Measurements from ENCODE around the gene GJB3. TPM values are rescaled to one million over a fixed set of nuclear protein-coding genes. Genes with fewer than 3 reads are reported as not detected.
"Not testable (repeated sequence)": the region's sequence is repeated elsewhere in the genome, so short reads cannot be mapped to it uniquely, and the experiment has no call there.

Gene GJB3
- not detected for total RNA-seq

DNA sequence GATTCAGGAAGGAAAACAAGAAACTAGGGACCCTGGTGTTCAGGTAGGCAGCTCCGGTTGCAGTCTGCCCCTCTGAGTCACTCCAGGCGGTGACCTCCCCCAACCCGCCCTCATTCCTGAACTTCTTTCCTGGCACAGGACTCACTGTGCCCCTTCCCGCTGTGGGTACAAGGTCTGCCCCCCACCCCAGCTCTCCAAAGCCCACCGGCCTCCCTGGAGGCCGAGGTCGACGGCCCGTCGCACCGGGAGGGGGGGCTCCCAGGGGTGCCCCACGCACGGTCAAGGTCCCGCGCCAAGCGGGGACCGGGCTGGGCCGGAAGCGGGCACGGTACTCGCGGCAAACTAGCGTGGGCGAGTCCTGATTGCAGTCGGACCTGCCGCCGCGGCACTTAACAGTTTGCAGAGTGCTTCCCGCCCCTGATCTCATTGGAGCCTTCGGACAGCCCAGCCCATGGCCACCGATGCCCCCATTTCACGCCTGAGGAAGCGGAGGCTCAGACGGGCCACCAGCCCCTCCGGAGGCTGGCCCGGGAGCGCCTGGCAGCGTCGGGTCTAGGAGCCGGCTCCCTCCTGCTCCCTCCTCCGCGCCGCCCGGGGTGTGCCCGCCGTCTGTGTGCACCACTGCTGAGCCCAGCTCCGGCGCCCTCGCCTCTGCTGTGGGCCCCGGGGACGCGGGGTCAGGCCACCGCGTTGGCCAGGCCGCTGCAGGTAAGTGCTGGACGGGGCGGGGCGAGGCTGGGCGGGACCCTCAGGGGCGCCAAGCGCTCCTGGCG, at the start of gene GJB3:
Gene GJB3, plus strand, starts transcription at position 144 of the 773 bp plus-strand sequence. CDS start 3,549 bp downstream, outside the sequence.
- H3K4me3 ChIP-seq (ENCODE audit: low read length in 3 of 3) = peak within 1 kb of the TSS in 1 of 3 donors; percentile 26
- H3K36me3 ChIP-seq (ENCODE audit: control insufficient read depth in 3 of 3, insufficient read depth in 3 of 3, low read length in 3 of 3) = no peaks in the 10 kb centered on the region
- H3K9me3 ChIP-seq (ENCODE audit: control insufficient read depth in 3 of 3, low read length in 3 of 3) = no peaks in the 10 kb centered on the region
- peak within 1 kb of the TSS in 1 of 3 donors; percentile 50 for H3K9ac ChIP-seq (ENCODE audit: low read depth in 1 of 3, low read length in 3 of 3)
- peaks cover 37 to 73% (median 61%) of the 10 kb centered on the region in 3 donors for H3K27me3 ChIP-seq (ENCODE audit: control insufficient read depth in 3 of 3, insufficient read depth in 3 of 3, low read length in 3 of 3)
- peaks cover 6 to 8% (median 8%) of the 10 kb centered on the region in 3 donors for H3K4me1 ChIP-seq (ENCODE audit: control insufficient read depth in 3 of 3, insufficient read depth in 3 of 3, low read length in 3 of 3)
- H3K27ac ChIP-seq (ENCODE audit: low read depth, low read length) = no peak within 1 kb of the TSS

DNA sequence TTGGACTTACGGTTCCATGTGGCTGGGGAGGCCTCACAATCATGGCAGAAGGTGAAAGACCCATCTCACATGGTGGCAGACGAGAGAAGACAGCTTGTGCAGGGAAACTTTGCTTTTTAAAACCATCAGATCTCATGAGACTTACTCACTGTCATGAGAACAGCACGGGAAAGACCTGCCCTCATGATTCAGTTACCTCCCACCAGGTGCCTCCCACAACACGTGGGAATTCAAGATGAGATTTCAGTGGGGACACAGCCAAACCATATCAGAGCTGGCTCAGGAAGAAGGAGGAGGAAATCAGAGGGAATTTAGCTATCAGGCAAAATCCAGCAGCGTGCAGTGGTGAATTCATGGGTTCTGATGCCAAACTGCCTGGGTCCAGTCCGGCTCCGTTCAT, 48.2 kb upstream of the GJB3 start:
- H3K27ac ChIP-seq (ENCODE audit: low read depth, low read length); H3K36me3 ChIP-seq (ENCODE audit: control insufficient read depth in 3 of 3, insufficient read depth in 3 of 3, low read length in 3 of 3); H3K9ac ChIP-seq (ENCODE audit: low read depth in 1 of 3, low read length in 3 of 3); H3K9me3 ChIP-seq (ENCODE audit: control insufficient read depth in 3 of 3, low read length in 3 of 3); H3K4me3 ChIP-seq (ENCODE audit: low read length in 3 of 3); H3K4me1 ChIP-seq (ENCODE audit: control insufficient read depth in 3 of 3, insufficient read depth in 3 of 3, low read length in 3 of 3): not testable (repeated sequence)
- peaks cover 5 to 13% (median 10%) of the 10 kb centered on the region in 3 donors for H3K27me3 ChIP-seq (ENCODE audit: control insufficient read depth in 3 of 3, insufficient read depth in 3 of 3, low read length in 3 of 3)

DNA sequence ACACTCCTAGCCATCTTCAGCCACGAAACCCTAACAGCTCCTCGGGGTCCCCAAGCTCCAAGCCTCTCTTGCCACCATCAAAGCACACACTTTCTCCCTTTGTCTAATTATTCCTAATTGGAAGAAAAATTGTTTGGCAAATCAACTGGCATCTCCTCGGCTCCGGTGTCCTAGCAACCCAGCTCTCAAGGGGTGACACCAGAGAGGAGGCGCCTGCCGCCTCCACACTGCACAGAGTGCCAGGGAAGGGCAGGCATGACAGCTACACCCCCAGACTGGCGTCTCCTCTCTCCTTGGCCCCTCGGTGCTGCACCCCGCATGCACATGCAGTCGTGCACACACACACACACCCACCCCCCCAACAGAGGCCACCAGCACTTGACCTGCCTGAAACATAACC, 44.3 kb upstream of the GJB3 start:
- Histone ChIP-seq H3K27ac (ENCODE audit: low read depth, low read length) (no peak overlapping the region), H3K4me1 (ENCODE audit: control insufficient read depth in 3 of 3, insufficient read depth in 3 of 3, low read length in 3 of 3) (no peaks in the 10 kb centered on the region), H3K36me3 (ENCODE audit: control insufficient read depth in 3 of 3, insufficient read depth in 3 of 3, low read length in 3 of 3) (no peaks in the 10 kb centered on the region), H3K9ac (ENCODE audit: low read depth in 1 of 3, low read length in 3 of 3) (no peak overlapping the region), H3K27me3 (ENCODE audit: control insufficient read depth in 3 of 3, insufficient read depth in 3 of 3, low read length in 3 of 3) (peaks cover 0 to 13% (median 4%) of the 10 kb centered on the region in 3 donors), H3K4me3 (ENCODE audit: low read length in 3 of 3) (no peak overlapping the region), H3K9me3 (ENCODE audit: control insufficient read depth in 3 of 3, low read length in 3 of 3) (no peaks in the 10 kb centered on the region)

DNA sequence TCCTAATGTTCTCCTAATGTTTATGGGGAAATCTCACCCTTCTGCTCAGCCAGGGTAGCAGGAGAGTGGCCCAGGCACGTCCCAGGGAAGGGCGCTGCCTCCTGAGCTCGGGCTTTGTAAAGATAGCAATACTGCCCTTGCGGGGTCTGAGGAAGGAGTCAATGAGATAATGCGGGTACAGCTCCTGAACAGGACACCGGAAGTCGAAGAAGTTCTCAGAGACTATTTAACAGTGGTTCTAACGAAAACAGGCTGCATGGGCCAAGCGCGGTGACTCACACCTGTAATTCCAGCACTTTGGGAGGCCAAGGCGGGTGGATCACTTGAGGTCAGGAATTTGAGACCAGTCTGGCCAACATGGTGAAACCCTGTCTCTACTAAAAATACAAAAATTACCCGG, 43.8 kb upstream of the GJB3 start:
- not testable (repeated sequence) for H3K36me3 ChIP-seq (ENCODE audit: control insufficient read depth in 3 of 3, insufficient read depth in 3 of 3, low read length in 3 of 3); H3K4me3 ChIP-seq (ENCODE audit: low read length in 3 of 3); H3K4me1 ChIP-seq (ENCODE audit: control insufficient read depth in 3 of 3, insufficient read depth in 3 of 3, low read length in 3 of 3); H3K9me3 ChIP-seq (ENCODE audit: control insufficient read depth in 3 of 3, low read length in 3 of 3); H3K27ac ChIP-seq (ENCODE audit: low read depth, low read length); H3K9ac ChIP-seq (ENCODE audit: low read depth in 1 of 3, low read length in 3 of 3)
- H3K27me3 ChIP-seq (ENCODE audit: control insufficient read depth in 3 of 3, insufficient read depth in 3 of 3, low read length in 3 of 3) = peaks cover 0 to 19% (median 9%) of the 10 kb centered on the region in 3 donors

DNA sequence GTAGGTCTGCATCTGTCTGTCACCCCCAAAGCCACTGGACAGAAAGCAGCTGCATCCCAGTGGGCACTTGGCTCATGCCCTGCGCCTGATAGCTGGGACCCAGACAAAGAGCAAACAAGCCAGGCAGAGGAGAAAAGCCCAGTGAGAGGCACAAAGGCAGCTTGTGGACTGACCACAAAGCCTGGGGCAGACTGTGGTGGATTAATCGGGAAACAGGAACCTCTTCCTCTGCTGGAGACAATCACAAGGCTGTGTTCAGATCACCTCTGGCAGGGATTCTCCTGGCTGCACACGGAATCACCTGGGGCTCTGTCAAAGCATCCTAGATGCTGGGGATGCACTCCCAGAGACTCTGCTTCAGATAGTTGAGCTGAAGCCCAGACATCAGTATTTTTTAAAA, 41.4 kb upstream of the GJB3 start:
- Histone ChIP-seq H3K9ac (ENCODE audit: low read depth in 1 of 3, low read length in 3 of 3) (no peak overlapping the region), H3K27ac (ENCODE audit: low read depth, low read length) (no peak overlapping the region), H3K27me3 (ENCODE audit: control insufficient read depth in 3 of 3, insufficient read depth in 3 of 3, low read length in 3 of 3) (peaks cover 0 to 22% (median 11%) of the 10 kb centered on the region in 3 donors), H3K9me3 (ENCODE audit: control insufficient read depth in 3 of 3, low read length in 3 of 3) (no peaks in the 10 kb centered on the region), H3K4me1 (ENCODE audit: control insufficient read depth in 3 of 3, insufficient read depth in 3 of 3, low read length in 3 of 3) (peaks cover 0 to 3% (median 0%) of the 10 kb centered on the region in 3 donors), H3K36me3 (ENCODE audit: control insufficient read depth in 3 of 3, insufficient read depth in 3 of 3, low read length in 3 of 3) (no peaks in the 10 kb centered on the region), H3K4me3 (ENCODE audit: low read length in 3 of 3) (no peak overlapping the region)

DNA sequence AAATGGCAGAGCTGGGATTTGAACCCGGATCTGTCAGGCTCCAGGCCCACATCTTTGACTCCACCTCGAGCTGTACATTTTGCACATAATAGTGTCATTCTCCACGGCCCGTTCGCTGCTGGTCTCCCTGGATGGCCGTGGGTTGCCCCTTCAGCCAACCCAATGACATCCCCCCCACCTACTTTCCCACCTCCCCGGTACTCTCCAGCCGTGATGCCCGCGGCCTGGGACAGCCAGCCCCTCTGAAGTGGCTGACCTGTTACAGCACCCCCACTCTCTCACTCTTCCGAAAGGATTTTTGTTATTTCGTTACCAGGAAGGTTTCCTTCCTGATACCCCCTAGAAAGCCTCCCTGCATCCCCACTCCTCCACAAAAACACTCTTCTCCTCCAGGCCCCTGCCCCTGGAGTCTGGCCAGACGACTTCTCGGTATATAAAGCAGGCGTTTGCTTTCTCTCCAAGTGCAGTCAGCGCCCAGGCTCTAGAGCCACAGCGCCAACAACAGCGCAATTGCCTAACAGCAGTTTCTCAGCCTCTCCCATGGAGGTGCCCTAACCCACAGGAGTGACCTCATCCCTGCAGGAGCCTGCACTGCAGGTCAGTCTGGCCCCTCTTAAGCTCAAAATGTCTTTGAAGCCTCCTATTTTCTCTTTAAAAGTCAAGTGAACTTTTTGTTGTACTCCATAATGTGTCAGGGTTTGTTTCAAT, 40.7 kb upstream of the GJB3 start:
- Histone ChIP-seq H3K4me1 (ENCODE audit: control insufficient read depth in 3 of 3, insufficient read depth in 3 of 3, low read length in 3 of 3) (peaks cover 0 to 3% (median 0%) of the 10 kb centered on the region in 3 donors), H3K27ac (ENCODE audit: low read depth, low read length) (no peak overlapping the region), H3K27me3 (ENCODE audit: control insufficient read depth in 3 of 3, insufficient read depth in 3 of 3, low read length in 3 of 3) (peaks cover 0 to 25% (median 13%) of the 10 kb centered on the region in 3 donors), H3K4me3 (ENCODE audit: low read length in 3 of 3) (no peak overlapping the region), H3K9ac (ENCODE audit: low read depth in 1 of 3, low read length in 3 of 3) (no peak overlapping the region), H3K9me3 (ENCODE audit: control insufficient read depth in 3 of 3, low read length in 3 of 3) (no peaks in the 10 kb centered on the region), H3K36me3 (ENCODE audit: control insufficient read depth in 3 of 3, insufficient read depth in 3 of 3, low read length in 3 of 3) (no peaks in the 10 kb centered on the region)

DNA sequence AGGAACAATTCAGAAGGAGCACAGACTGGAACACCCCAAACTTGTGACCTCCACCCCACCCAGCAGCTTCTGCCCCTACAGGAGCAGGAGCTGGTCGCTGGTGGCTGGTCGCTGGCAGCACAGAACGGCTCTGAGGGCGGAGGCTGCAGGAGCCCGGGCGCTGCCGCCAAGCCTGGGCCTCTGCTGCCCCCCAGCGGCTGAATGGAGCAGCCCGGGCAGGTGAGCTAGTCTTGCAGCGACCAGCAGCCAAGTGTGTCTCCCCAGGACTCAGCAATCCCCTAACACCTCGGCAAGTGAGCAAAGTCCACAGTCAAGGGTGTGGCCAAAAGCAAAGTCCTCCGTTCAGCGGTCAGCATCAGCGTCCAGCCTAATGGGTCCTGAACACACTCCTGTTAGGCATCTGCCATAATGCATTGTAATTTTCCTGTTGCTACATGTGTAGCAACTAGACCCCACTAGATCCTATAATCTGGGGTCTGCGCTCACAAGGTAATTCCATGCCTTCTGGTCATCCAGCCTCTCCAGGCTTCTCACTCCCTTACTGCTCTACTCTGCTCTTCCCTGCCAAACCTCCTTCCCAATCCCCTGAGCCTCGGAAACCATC, 38.2 kb upstream of the GJB3 start:
- no peaks in the 10 kb centered on the region for H3K36me3 ChIP-seq (ENCODE audit: control insufficient read depth in 3 of 3, insufficient read depth in 3 of 3, low read length in 3 of 3)
- H3K9me3 ChIP-seq (ENCODE audit: control insufficient read depth in 3 of 3, low read length in 3 of 3) = no peaks in the 10 kb centered on the region
- no peak overlapping the region for H3K27ac ChIP-seq (ENCODE audit: low read depth, low read length)
- peaks cover 9 to 39% (median 29%) of the 10 kb centered on the region in 3 donors for H3K27me3 ChIP-seq (ENCODE audit: control insufficient read depth in 3 of 3, insufficient read depth in 3 of 3, low read length in 3 of 3)
- no peak overlapping the region for H3K9ac ChIP-seq (ENCODE audit: low read depth in 1 of 3, low read length in 3 of 3)
- H3K4me1 ChIP-seq (ENCODE audit: control insufficient read depth in 3 of 3, insufficient read depth in 3 of 3, low read length in 3 of 3) = peaks cover 0 to 3% (median 0%) of the 10 kb centered on the region in 3 donors
- no peak overlapping the region for H3K4me3 ChIP-seq (ENCODE audit: low read length in 3 of 3)

DNA sequence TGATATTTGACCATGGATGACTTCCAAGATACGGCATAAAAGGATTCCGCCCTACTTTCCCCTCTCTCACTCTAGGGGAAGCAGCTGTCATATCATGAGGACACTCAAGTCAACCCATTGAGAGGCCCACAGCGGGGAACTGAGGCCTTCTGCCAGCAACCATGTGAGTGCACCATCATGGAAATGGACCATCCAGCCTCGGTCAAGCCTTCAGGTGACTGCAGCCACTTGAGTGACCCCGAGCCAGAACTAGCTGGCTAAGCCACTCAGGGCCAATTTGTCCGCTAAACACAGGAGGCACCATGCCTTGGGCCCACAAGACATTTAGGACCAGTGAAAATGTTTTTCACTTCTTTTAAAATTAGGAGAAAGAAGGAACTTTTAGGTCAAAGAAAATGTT, 37.2 kb upstream of the GJB3 start:
- peaks cover 0 to 3% (median 0%) of the 10 kb centered on the region in 3 donors for H3K4me1 ChIP-seq (ENCODE audit: control insufficient read depth in 3 of 3, insufficient read depth in 3 of 3, low read length in 3 of 3)
- H3K36me3 ChIP-seq (ENCODE audit: control insufficient read depth in 3 of 3, insufficient read depth in 3 of 3, low read length in 3 of 3) = no peaks in the 10 kb centered on the region
- H3K9me3 ChIP-seq (ENCODE audit: control insufficient read depth in 3 of 3, low read length in 3 of 3) = no peaks in the 10 kb centered on the region
- H3K27ac ChIP-seq (ENCODE audit: low read depth, low read length) = no peak overlapping the region
- H3K9ac ChIP-seq (ENCODE audit: low read depth in 1 of 3, low read length in 3 of 3) = no peak overlapping the region
- H3K27me3 ChIP-seq (ENCODE audit: control insufficient read depth in 3 of 3, insufficient read depth in 3 of 3, low read length in 3 of 3) = peaks cover 9 to 44% (median 34%) of the 10 kb centered on the region in 3 donors
- H3K4me3 ChIP-seq (ENCODE audit: low read length in 3 of 3) = no peak overlapping the region

DNA sequence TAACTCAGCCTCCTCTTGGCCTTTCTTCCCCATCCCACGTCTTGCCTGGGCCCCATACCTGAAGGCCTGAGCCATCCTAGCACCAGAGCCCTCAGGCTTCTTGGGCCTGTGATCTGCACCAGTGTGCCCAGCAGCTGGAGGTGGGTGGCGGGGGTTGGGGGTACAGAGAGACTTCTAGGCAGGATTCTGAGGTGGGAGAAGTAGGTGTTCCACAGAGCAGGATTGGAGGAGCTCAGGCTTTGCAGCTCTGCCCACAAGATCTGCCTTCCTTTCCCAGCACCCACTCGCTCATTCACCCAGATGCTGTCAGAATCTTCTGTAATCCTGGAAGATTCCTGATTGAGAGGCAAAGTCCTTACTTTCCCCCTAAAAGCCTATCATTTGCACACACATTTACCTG, 36.2 kb upstream of the GJB3 start:
- Histone ChIP-seq H3K9ac (ENCODE audit: low read depth in 1 of 3, low read length in 3 of 3) (no peak overlapping the region), H3K4me3 (ENCODE audit: low read length in 3 of 3) (no peak overlapping the region), H3K36me3 (ENCODE audit: control insufficient read depth in 3 of 3, insufficient read depth in 3 of 3, low read length in 3 of 3) (no peaks in the 10 kb centered on the region), H3K9me3 (ENCODE audit: control insufficient read depth in 3 of 3, low read length in 3 of 3) (no peaks in the 10 kb centered on the region), H3K27me3 (ENCODE audit: control insufficient read depth in 3 of 3, insufficient read depth in 3 of 3, low read length in 3 of 3) (peaks cover 9 to 44% (median 34%) of the 10 kb centered on the region in 3 donors), H3K27ac (ENCODE audit: low read depth, low read length) (no peak overlapping the region), H3K4me1 (ENCODE audit: control insufficient read depth in 3 of 3, insufficient read depth in 3 of 3, low read length in 3 of 3) (peaks cover 0 to 3% (median 0%) of the 10 kb centered on the region in 3 donors)

DNA sequence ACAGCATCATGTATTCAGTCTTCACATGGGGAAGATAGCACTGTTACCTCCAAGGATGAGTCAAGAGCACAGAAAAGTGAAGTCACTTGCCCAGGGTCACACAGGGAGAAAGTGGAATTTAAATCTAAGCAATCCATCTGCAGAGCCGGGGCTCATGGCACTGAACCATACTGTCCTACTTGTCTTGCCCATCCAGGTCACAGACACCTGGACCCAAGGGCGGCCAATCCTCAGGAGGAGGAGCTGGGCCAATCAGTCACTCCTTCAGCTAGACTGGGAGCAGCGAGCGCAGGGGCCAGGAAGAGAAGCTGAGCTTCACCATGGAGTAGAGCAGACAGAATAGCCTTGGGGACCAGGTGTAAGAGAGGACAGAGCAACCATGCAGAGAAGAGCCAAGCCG, 35.3 kb upstream of the GJB3 start:
- Histone ChIP-seq H3K36me3 (ENCODE audit: control insufficient read depth in 3 of 3, insufficient read depth in 3 of 3, low read length in 3 of 3) (no peaks in the 10 kb centered on the region), H3K4me3 (ENCODE audit: low read length in 3 of 3) (no peak overlapping the region), H3K27ac (ENCODE audit: low read depth, low read length) (no peak overlapping the region), H3K27me3 (ENCODE audit: control insufficient read depth in 3 of 3, insufficient read depth in 3 of 3, low read length in 3 of 3) (peaks cover 9 to 40% (median 34%) of the 10 kb centered on the region in 3 donors), H3K4me1 (ENCODE audit: control insufficient read depth in 3 of 3, insufficient read depth in 3 of 3, low read length in 3 of 3) (peaks cover 0 to 3% (median 0%) of the 10 kb centered on the region in 3 donors), H3K9me3 (ENCODE audit: control insufficient read depth in 3 of 3, low read length in 3 of 3) (no peaks in the 10 kb centered on the region), H3K9ac (ENCODE audit: low read depth in 1 of 3, low read length in 3 of 3) (no peak overlapping the region)

Data from skeletal muscle tissue (tissue), 4 donors.